Endothelial cell (in vitro differentiated cells): Measurements from ENCODE around the gene HIVEP3. TPM values are rescaled to one million over a fixed set of nuclear protein-coding genes. Genes with fewer than 3 reads are reported as not detected.
"Not testable (repeated sequence)": the region's sequence is repeated elsewhere in the genome, so short reads cannot be mapped to it uniquely, and the experiment has no call there.

Source experiments
- DNase-seq: peaks from one replicate; pipeline ENCODE4 v3.0.0; 2021; ENCODE audit warnings: low spot score
- H3K27ac Mint-ChIP-seq: one replicate; pipeline ENCODE4 v1.8.0; 2021; ENCODE audit warnings: mixed read lengths, inconsistent platforms; ENCODE audit not compliant: unreplicated experiment
- H3K27me3 Mint-ChIP-seq: one replicate; pipeline ENCODE4 v1.8.0; 2021; ENCODE audit warnings: mild to moderate bottlenecking, moderate library complexity, mixed read lengths, inconsistent platforms; ENCODE audit not compliant: unreplicated experiment
- H3K36me3 Mint-ChIP-seq: one replicate; pipeline ENCODE4 v1.8.0; 2021; ENCODE audit warnings: mild to moderate bottlenecking, low read depth, mixed read lengths, inconsistent platforms; ENCODE audit not compliant: unreplicated experiment
- H3K4me1 Mint-ChIP-seq: one replicate; pipeline ENCODE4 v1.8.0; 2021; ENCODE audit warnings: mild to moderate bottlenecking, mixed read lengths, inconsistent platforms; ENCODE audit not compliant: unreplicated experiment
- H3K4me3 Mint-ChIP-seq: one replicate; pipeline ENCODE4 v1.8.0; 2021; ENCODE audit warnings: mild to moderate bottlenecking, mixed read lengths, inconsistent platforms; ENCODE audit not compliant: unreplicated experiment
- H3K9me3 Mint-ChIP-seq: one replicate; pipeline ENCODE4 v1.8.0; 2021; ENCODE audit warnings: mixed read lengths, inconsistent platforms; ENCODE audit not compliant: unreplicated experiment
- total RNA-seq: library from RNA; stranded (reverse); fragmentation: NEBNext Ultra II Directional; extraction: Animal tissue kit (Norgen Biotek cat#: 25700); gene quantifications from one replicate; pipeline ENCODE4 v1.2.1, GENCODE V29; 2021; ENCODE audit not compliant: unreplicated experiment
- TF ChIP-seq, protein P1 (sequence below): fragments of 200-600 bp; sonication (generic); IDR thresholded peaks from one replicate; pipeline ENCODE4 v1.5.0; 2021; ENCODE audit warnings: antibody characterized with exemption; ENCODE audit not compliant: unreplicated experiment

Gene HIVEP3
- total RNA-seq, 1 donor from 2014 or later, result 8.9 TPM

DNA sequence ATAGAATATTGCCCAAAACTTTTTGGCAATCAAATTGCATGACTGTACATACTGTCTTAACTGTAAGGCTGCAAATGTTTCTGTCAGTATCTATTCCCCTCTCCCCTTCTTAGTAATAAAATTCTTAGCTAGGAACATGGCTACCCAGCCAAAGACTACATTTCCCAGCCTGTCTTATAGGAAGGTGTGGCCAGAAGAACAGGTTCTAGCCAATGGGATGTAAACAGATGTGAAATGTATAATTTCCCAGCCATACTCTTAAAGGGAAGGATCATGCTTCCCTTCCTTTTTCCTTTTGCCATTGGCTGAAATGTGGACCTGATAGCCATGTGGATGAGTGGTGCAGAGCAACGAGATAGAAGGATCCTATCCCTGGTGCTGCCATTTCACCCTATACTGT lies 7.0 kb upstream of the HIVEP3 start:
- TF ChIP-seq, protein P1, sequence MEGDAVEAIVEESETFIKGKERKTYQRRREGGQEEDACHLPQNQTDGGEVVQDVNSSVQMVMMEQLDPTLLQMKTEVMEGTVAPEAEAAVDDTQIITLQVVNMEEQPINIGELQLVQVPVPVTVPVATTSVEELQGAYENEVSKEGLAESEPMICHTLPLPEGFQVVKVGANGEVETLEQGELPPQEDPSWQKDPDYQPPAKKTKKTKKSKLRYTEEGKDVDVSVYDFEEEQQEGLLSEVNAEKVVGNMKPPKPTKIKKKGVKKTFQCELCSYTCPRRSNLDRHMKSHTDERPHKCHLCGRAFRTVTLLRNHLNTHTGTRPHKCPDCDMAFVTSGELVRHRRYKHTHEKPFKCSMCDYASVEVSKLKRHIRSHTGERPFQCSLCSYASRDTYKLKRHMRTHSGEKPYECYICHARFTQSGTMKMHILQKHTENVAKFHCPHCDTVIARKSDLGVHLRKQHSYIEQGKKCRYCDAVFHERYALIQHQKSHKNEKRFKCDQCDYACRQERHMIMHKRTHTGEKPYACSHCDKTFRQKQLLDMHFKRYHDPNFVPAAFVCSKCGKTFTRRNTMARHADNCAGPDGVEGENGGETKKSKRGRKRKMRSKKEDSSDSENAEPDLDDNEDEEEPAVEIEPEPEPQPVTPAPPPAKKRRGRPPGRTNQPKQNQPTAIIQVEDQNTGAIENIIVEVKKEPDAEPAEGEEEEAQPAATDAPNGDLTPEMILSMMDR, result no peak
- no peak for DNase-seq
- Mint-ChIP-seq H3K27ac (no peak overlapping the region), H3K4me1 (no peaks in the 10 kb centered on the region), H3K4me3 (no peak overlapping the region), H3K27me3 (no peaks in the 10 kb centered on the region), H3K9me3 (no peaks in the 10 kb centered on the region), H3K36me3 (peaks cover 4% of the 10 kb centered on the region)

GRCh38 chr1:41924911-41925310 lies 6.2 kb upstream of the HIVEP3 start:
- no peak for DNase-seq
- TF ChIP-seq, protein P1, result no peak
- H3K36me3 Mint-ChIP-seq, result peaks cover 4% of the 10 kb centered on the region
- no peaks in the 10 kb centered on the region for H3K27me3 Mint-ChIP-seq
- H3K27ac Mint-ChIP-seq, result no peak overlapping the region
- H3K9me3 Mint-ChIP-seq, result no peaks in the 10 kb centered on the region
- H3K4me1 Mint-ChIP-seq, result peaks cover 4% of the 10 kb centered on the region
- H3K4me3 Mint-ChIP-seq, result no peak overlapping the region

DNA sequence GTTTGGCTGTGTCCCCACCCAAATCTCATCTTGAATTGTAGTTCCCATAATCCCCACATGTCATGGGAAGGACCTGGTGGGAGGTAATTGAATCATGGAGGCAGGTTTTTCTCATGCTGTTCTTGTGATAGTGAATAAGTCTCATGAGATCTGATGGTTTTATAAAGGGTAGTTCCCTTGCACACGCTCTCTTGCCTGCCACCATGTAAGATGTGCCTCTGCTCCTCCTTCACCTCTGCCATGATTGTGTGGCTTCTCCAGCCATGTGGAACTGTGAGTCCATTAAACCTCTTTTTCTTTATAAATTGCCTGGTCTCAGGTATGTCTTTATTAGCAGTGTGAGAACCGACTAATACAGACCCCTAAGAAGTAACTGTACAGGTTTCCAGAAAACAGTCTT lies 2.5 kb upstream of the HIVEP3 start:
- not testable (repeated sequence) for H3K27me3 Mint-ChIP-seq, H3K27ac Mint-ChIP-seq, H3K4me3 Mint-ChIP-seq, DNase-seq, H3K9me3 Mint-ChIP-seq, H3K36me3 Mint-ChIP-seq
- TF ChIP-seq, protein P1, result peak; percentile 17
- peaks cover 18% of the 10 kb centered on the region for H3K4me1 Mint-ChIP-seq

- Mint-ChIP-seq H3K9me3 (no peaks in the 10 kb centered on the region), H3K27me3 (peaks cover 1% of the 10 kb centered on the region), H3K36me3 (peaks cover 4% of the 10 kb centered on the region), H3K4me3 (no peak overlapping the region), H3K4me1 (peaks cover 23% of the 10 kb centered on the region), H3K27ac (no peak overlapping the region)
- DNase-seq, result no peak
- TF ChIP-seq, protein P1, result no peak
These were observed 1.9 kb upstream of the HIVEP3 start for GRCh38 chr1:41920658-41921057.

DNA sequence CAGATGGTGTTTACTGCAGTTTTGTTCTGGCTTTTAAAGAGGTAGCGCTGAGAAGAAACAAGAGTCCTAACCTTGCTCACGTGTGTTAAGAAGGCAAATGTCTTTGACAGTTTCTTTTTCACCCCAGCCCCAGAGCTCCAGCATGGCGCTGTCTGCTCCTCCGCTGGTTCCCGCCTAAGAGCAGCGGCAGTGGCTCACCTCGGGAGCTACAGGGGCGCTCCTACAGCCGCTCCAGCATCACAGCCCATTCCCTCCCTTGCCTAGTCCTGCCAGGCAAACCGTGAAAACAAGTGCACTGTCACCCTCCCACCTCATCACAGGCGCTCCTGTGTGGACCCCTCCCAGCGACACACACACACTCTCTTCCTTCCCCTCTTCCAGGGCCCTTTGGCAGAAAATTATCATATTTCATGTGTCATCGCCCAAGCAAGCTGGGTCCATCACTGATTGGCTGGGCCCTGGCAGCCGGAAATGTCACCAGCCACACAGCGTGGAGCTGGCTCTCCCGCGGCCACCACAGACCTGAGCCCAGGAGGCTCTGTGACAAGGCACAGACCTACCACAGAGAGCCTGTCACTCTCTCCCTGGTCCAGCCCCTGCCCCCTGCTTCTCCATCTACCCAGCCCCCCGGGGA lies 1.2 kb upstream of the HIVEP3 start:
- Mint-ChIP-seq H3K27ac (no peak overlapping the region), H3K4me1 (peaks cover 24% of the 10 kb centered on the region), H3K36me3 (peaks cover 4% of the 10 kb centered on the region), H3K9me3 (no peaks in the 10 kb centered on the region), H3K4me3 (no peak overlapping the region), H3K27me3 (peaks cover 1% of the 10 kb centered on the region)
- TF ChIP-seq, protein P1, result no peak
- DNase-seq, result no peak
